ENCODE data around the gene BSPRY. TPM values are rescaled to one million over a fixed set of nuclear protein-coding genes. Genes with fewer than 3 reads are reported as not detected.

The BSPRY gene
- total and polyA plus RNA-seq, 2 donors (not counting 1 experiment from before 2014, with no cell fraction given), result 0.42 to 0.59 TPM

DNA sequence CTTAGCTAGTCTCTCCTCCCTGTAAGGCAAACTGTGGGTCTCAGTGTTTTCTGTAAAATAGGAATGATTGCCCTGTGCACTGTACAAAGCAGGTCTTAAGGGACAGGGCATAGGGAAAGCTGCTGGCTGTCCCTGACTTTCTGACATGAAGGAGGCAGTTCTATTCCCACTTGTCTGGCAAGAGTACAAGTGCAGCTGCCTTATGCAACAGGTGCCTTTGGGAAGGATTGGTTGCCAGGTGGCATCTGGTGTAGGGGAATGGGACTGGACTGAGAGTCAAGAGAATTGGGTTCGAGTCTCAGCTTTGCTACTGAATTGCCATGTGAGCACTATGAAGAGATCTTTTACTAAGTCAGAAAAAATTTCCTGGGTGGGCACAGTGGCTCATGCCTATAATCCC lies 10.0 kb downstream of the BSPRY start:
- H3K4me3 ChIP-seq (ENCODE audit: control extremely low read depth in 1 of 5, extremely low read depth in 1 of 5, insufficient read depth in 1 of 5, low read depth in 2 of 5, low read length in 4 of 5), result no peak overlapping the region
- WGBS (ENCODE audit: insufficient coverage), result 82% methylated on average over 1 of the region's 1 CpG
- no peaks in the 10 kb centered on the region for H3K4me1 ChIP-seq (ENCODE audit: control insufficient read depth in 2 of 2, insufficient read depth in 2 of 2, low read length in 2 of 2)
- no peaks in the 10 kb centered on the region for H3K9me3 Mint-ChIP-seq (ENCODE audit: insufficient read depth)
- no peaks in the 10 kb centered on the region for H4K20me1 ChIP-seq (ENCODE audit: control insufficient read depth, insufficient read depth, low read length, poor library complexity, severe bottlenecking)
- no peak for ATAC-seq (ENCODE audit: low read depth)
- H3K9ac ChIP-seq (ENCODE audit: low read length), result no peak overlapping the region
- H3K27ac Mint-ChIP-seq, result no peak overlapping the region
- no peak overlapping the region for H3K4me3 Mint-ChIP-seq
- H2AFZ ChIP-seq (ENCODE audit: insufficient read depth, low read depth, low read length, poor library complexity, severe bottlenecking), result no peak overlapping the region
- peaks cover 4% of the 10 kb centered on the region for H3K27me3 Mint-ChIP-seq
- no peaks in the 10 kb centered on the region for H3K79me2 ChIP-seq (ENCODE audit: control insufficient read depth, insufficient read depth, low read length)
- H3K4me1 Mint-ChIP-seq, result no peaks in the 10 kb centered on the region
- no peaks in the 10 kb centered on the region for H3K27me3 ChIP-seq (replicated peaks in 1 of 4; ENCODE audit: control extremely low read depth in 1 of 4, control insufficient read depth in 3 of 4, insufficient read depth in 4 of 4, low read length in 3 of 4)
- H3K36me3 ChIP-seq (replicated peaks in 1 of 2; ENCODE audit: control extremely low read depth in 1 of 2, control insufficient read depth in 1 of 2, extremely low read depth in 1 of 2, insufficient read depth in 2 of 2, low read length in 1 of 2), result no peaks in the 10 kb centered on the region
- no peak overlapping the region for H3K27ac ChIP-seq (ENCODE audit: low read length in 2 of 2)
- no peak for TF ChIP-seq CTCF (IDR thresholded peaks at IDR 0.05)
- TF ChIP-seq EZH2 (IDR thresholded peaks at IDR 0.05; ENCODE audit: borderline replicate concordance, insufficient read depth, low read depth, low read length, poor library complexity, severe bottlenecking), result no peak
- H3K4me2 ChIP-seq (replicated peaks; ENCODE audit: low read depth, low read length, poor library complexity, severe bottlenecking), result no peak overlapping the region
- POLR2A ChIA-PET, result no interaction called here
- intact Hi-C loops (cut with micrococcal nuclease), result no loop called here
- no peak for DNase-seq
- H3K9me3 ChIP-seq (ENCODE audit: control extremely low read depth in 1 of 3, control insufficient read depth in 2 of 3, insufficient read depth in 1 of 3, low read length in 2 of 3), result no peaks in the 10 kb centered on the region
- CTCF ChIA-PET, result interaction anchor here (0.8 to 1.4 kb wide), 2 partner anchors 47 to 297 kb away, joined by 3 read pairs; no protein-coding TSS in a partner anchor

- CTCF ChIA-PET, result no interaction called here
- no peak for ATAC-seq (ENCODE audit: low read depth)
- no peaks in the 10 kb centered on the region for H3K9me3 Mint-ChIP-seq (ENCODE audit: insufficient read depth)
- Histone ChIP-seq H3K4me1 (ENCODE audit: control insufficient read depth in 2 of 2, insufficient read depth in 2 of 2, low read length in 2 of 2) (no peaks in the 10 kb centered on the region), H3K27ac (ENCODE audit: low read length in 2 of 2) (no peak overlapping the region), H3K4me2 (replicated peaks; ENCODE audit: low read depth, low read length, poor library complexity, severe bottlenecking) (no peak overlapping the region), H3K27me3 (replicated peaks in 1 of 4; ENCODE audit: control extremely low read depth in 1 of 4, control insufficient read depth in 3 of 4, insufficient read depth in 4 of 4, low read length in 3 of 4) (no peaks in the 10 kb centered on the region), H3K9me3 (ENCODE audit: control extremely low read depth in 1 of 3, control insufficient read depth in 2 of 3, insufficient read depth in 1 of 3, low read length in 2 of 3) (no peaks in the 10 kb centered on the region), H3K4me3 (ENCODE audit: control extremely low read depth in 1 of 5, extremely low read depth in 1 of 5, insufficient read depth in 1 of 5, low read depth in 2 of 5, low read length in 4 of 5) (no peak overlapping the region), H4K20me1 (ENCODE audit: control insufficient read depth, insufficient read depth, low read length, poor library complexity, severe bottlenecking) (no peaks in the 10 kb centered on the region), H3K79me2 (ENCODE audit: control insufficient read depth, insufficient read depth, low read length) (no peaks in the 10 kb centered on the region), H3K9ac (ENCODE audit: low read length) (no peak overlapping the region), H2AFZ (ENCODE audit: insufficient read depth, low read depth, low read length, poor library complexity, severe bottlenecking) (no peak overlapping the region), H3K36me3 (replicated peaks in 1 of 2; ENCODE audit: control extremely low read depth in 1 of 2, control insufficient read depth in 1 of 2, extremely low read depth in 1 of 2, insufficient read depth in 2 of 2, low read length in 1 of 2) (no peaks in the 10 kb centered on the region)
- TF ChIP-seq EZH2 (IDR thresholded peaks at IDR 0.05; ENCODE audit: borderline replicate concordance, insufficient read depth, low read depth, low read length, poor library complexity, severe bottlenecking), result no peak
- no peak for TF ChIP-seq CTCF (IDR thresholded peaks at IDR 0.05)
- WGBS (ENCODE audit: insufficient coverage), result 98% methylated on average over 13 of the region's 15 CpGs
- DNase-seq, result no peak
- POLR2A ChIA-PET, result no interaction called here
- intact Hi-C loops (cut with micrococcal nuclease), result no loop called here
- no peak overlapping the region for H3K4me3 Mint-ChIP-seq
- H3K27ac Mint-ChIP-seq, result no peak overlapping the region
- H3K4me1 Mint-ChIP-seq, result no peaks in the 10 kb centered on the region
- peaks cover 4% of the 10 kb centered on the region for H3K27me3 Mint-ChIP-seq
These were observed 11.0 kb downstream of the BSPRY start for GRCh38 chr9:113360242-113360842.

Data from B cell (primary cell).